GM19240 (cell line): ENCODE results near the gene HYAL1.
A peak's percentile ranks its signal among the peaks of the same experiment; 100 is the strongest.
"Not testable (repeated sequence)": the region's sequence is repeated elsewhere in the genome, so short reads cannot be mapped to it uniquely, and the experiment has no call there.

Experiments
- DNase-seq: peaks from one replicate; pipeline ENCODE4 v3.0.0; 2011; ENCODE audit warnings: low spot score; ENCODE audit not compliant: insufficient read length

The HYAL1 gene

GRCh38 chr3:50275141-50275995 lies 28.0 kb downstream of the HYAL1 start:
- no peak for DNase-seq

- DNase-seq: peak; percentile 61
Observed at GRCh38 chr3:50274371-50275104, 28.8 kb downstream of the HYAL1 start.

- DNase-seq: no peak
Observed at GRCh38 chr3:50273689-50274065, 29.7 kb downstream of the HYAL1 start.

GRCh38 chr3:50272911-50273688 lies 30.3 kb downstream of the HYAL1 start:
- peak; percentile 100 for DNase-seq

- DNase-seq: not testable (repeated sequence)
Observed at GRCh38 chr3:50272538-50272910, 30.9 kb downstream of the HYAL1 start.

GRCh38 chr3:50271314-50271936 lies 31.9 kb downstream of the HYAL1 start:
- DNase-seq: no peak

GRCh38 chr3:50270422-50271224 lies 32.8 kb downstream of the HYAL1 start:
- no peak for DNase-seq

- no peak for DNase-seq
Observed at GRCh38 chr3:50269977-50270413, 33.4 kb downstream of the HYAL1 start.

GRCh38 chr3:50269460-50269859 lies 33.9 kb downstream of the HYAL1 start:
- DNase-seq: no peak

GRCh38 chr3:50268703-50269451 lies 34.5 kb downstream of the HYAL1 start, which contains the start of gene SEMA3B:
Gene SEMA3B (plus strand): TSS chr3:50269147. CDS start chr3:50269241, 94 bp downstream.
- no peak for DNase-seq

- no peak for DNase-seq
Observed at GRCh38 chr3:50268276-50268675, 35.1 kb downstream of the HYAL1 start.

- no peak for DNase-seq
Observed at GRCh38 chr3:50267280-50267913, 36.0 kb downstream of the HYAL1 start.

GRCh38 chr3:50266836-50267235 lies 36.5 kb downstream of the HYAL1 start:
- DNase-seq: no peak

- DNase-seq: no peak
Observed at GRCh38 chr3:50266017-50266416, 37.4 kb downstream of the HYAL1 start.

GRCh38 chr3:50265571-50265970 lies 37.8 kb downstream of the HYAL1 start:
- DNase-seq: no peak

GRCh38 chr3:50264964-50265485 lies 38.3 kb downstream of the HYAL1 start:
- DNase-seq: no peak

- no peak for DNase-seq
Observed at GRCh38 chr3:50264383-50264963, 38.9 kb downstream of the HYAL1 start.
